ENCODE results near the gene CLMN. TPM values are rescaled to one million over a fixed set of nuclear protein-coding genes. Genes with fewer than 3 reads are reported as not detected.

CLMN gene
- total and polyA plus RNA-seq, 9 of the 15 experiments (the other 6 are each of a cell fraction or from before 2014, with no cell fraction given): 0.01 to 0.18 (median 0.07) TPM; not detected in 4

DNA sequence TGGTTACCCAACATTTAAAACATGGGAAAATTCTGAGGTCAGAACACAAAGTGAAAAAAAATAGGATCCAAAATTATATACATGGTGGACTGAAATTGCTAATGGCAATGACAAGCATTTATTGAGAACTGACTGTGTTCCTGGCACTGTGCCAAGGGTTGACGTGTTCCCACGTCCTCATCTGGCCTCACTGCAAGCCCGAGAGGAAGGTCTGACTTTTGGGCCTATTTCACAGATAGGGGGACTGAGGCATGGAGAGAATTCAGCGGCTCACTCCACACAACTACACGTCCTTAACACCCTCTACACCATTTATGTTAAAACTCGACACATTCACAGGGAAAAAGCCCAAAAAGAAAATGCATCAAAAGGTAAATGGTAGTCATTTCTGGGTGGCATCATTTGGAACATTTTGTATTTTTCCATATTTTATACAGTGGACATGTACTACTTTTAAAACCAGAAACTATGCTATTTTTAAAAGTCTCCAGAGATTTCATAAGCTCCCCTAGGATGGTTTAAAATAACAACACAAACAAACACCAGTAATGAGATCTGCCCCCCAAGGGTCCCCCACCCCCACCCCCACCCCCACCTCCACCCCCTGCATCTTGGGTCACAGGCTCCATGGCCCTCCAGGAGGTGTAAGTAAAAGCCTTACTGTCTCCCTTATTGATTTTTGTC lies 27.7 kb downstream of the CLMN start:
- H3K9ac ChIP-seq (ENCODE audit: insufficient read depth in 1 of 2, low read depth in 2 of 2, low read length in 2 of 2): no peak overlapping the region
- H3K4me1 ChIP-seq (replicated peaks in 1 of 2; ENCODE audit: control insufficient read depth in 2 of 2, insufficient read depth in 2 of 2, low read length in 2 of 2): no peaks in the 10 kb centered on the region; a peak in 1 of 5 replicates
- peak; percentile 19 to 46 (median 20) for DNase-seq (ENCODE audit: extremely low read depth in 1 of 4, low spot score in 3 of 4)
- BruUV-seq (replicated peaks): no TSS peak
- peaks cover 0 to 14% of the 10 kb centered on the region in 2 experiments; a peak in 1 of 5 replicates for H3K27me3 ChIP-seq (ENCODE audit: control insufficient read depth in 2 of 2, insufficient read depth in 2 of 2, low read length in 2 of 2)
- WGBS (ENCODE audit: insufficient coverage, low coverage, missing lambda C conversion rate): 0% methylated on average over 6 of the region's 6 CpGs
- in situ Hi-C loops (cut with MboI) (no loop called here), intact Hi-C loops (cut with micrococcal nuclease) (no loop called here)
- FAIRE-seq: no peak
- H3K9me3 ChIP-seq (replicated peaks; ENCODE audit: control insufficient read depth, insufficient read depth, low read depth, low read length): no peaks in the 10 kb centered on the region
- ChIA-PET POLR2A (interaction anchor here (0.8 kb wide), 1 partner anchor 9 kb away, joined by 4 read pairs; no protein-coding TSS in a partner anchor), CTCF (ENCODE audit: low intra/inter-chr PET ratio) (no interaction called here)
- no peak overlapping the region for H2AFZ ChIP-seq (ENCODE audit: low read depth, low read length)
- no peaks in the 10 kb centered on the region for H3K36me3 ChIP-seq (ENCODE audit: control insufficient read depth, insufficient read depth, low read length)
- H4K20me1 ChIP-seq (replicated peaks; ENCODE audit: control insufficient read depth, insufficient read depth, low read length): no peaks in the 10 kb centered on the region
- no peaks in the 10 kb centered on the region for H3K9me1 ChIP-seq (ENCODE audit: control insufficient read depth, insufficient read depth, low read length)
- no peaks in the 10 kb centered on the region for H3K79me2 ChIP-seq (ENCODE audit: control insufficient read depth, insufficient read depth, low read length)
- H3K4me2 ChIP-seq (ENCODE audit: insufficient read depth, low read length): no peak overlapping the region
- no peak overlapping the region for H3K27ac ChIP-seq (ENCODE audit: extremely low read depth, low read depth, low read length)
- no peak overlapping the region for H3K4me3 ChIP-seq
- no peak for ATAC-seq
- TF ChIP-seq, protein P1, sequence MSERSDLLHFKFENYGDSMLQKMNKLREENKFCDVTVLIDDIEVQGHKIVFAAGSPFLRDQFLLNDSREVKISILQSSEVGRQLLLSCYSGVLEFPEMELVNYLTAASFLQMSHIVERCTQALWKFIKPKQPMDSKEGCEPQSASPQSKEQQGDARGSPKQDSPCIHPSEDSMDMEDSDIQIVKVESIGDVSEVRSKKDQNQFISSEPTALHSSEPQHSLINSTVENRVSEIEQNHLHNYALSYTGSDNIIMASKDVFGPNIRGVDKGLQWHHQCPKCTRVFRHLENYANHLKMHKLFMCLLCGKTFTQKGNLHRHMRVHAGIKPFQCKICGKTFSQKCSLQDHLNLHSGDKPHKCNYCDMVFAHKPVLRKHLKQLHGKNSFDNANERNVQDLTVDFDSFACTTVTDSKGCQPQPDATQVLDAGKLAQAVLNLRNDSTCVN (CRISPR knock-in tag; IDR thresholded peaks at IDR 0.05): no peak
- TF ChIP-seq ZNF445 (CRISPR knock-in tag; IDR thresholded peaks at IDR 0.05; ENCODE audit: low read depth): no peak
- TF ChIP-seq ATF7 (IDR thresholded peaks at IDR 0.05): peak; percentile 38; the same call in 1 of the 2 replicates
- TF ChIP-seq NFIC (IDR thresholded peaks at IDR 0.05): peak; percentile 100
- TF ChIP-seq ZNF584 (CRISPR knock-in tag; IDR thresholded peaks at IDR 0.05; ENCODE audit: low read depth): no peak
- TF ChIP-seq ZNF197 (CRISPR knock-in tag; IDR thresholded peaks at IDR 0.05; ENCODE audit: low read depth): no peak
- no peak for TF ChIP-seq ZNF717 (CRISPR knock-in tag; IDR thresholded peaks at IDR 0.05)
- TF ChIP-seq, protein P2, sequence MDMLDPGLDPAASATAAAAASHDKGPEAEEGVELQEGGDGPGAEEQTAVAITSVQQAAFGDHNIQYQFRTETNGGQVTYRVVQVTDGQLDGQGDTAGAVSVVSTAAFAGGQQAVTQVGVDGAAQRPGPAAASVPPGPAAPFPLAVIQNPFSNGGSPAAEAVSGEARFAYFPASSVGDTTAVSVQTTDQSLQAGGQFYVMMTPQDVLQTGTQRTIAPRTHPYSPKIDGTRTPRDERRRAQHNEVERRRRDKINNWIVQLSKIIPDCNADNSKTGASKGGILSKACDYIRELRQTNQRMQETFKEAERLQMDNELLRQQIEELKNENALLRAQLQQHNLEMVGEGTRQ (CRISPR knock-in tag; IDR thresholded peaks at IDR 0.05): no peak
- TF ChIP-seq MCM3 (IDR thresholded peaks at IDR 0.05): no peak
- 0 out of 4 replicates have a peak, but pooled peaks of 1 of the 2 experiments have one; percentile 22 for TF ChIP-seq RAD21 (CRISPR knock-in tag; conservative IDR thresholded peaks at IDR 0.05 in 1 of 2, IDR thresholded peaks at IDR 0.05 in 1 of 2)
- no peak for TF ChIP-seq FOXK1 (CRISPR knock-in tag; IDR thresholded peaks at IDR 0.05; ENCODE audit: borderline replicate concordance)
- no peak for TF ChIP-seq SPI1 (IDR thresholded peaks at IDR 0.05; ENCODE audit: borderline replicate concordance, low read depth, low read length)
- no peak for TF ChIP-seq ZC3H8 (IDR thresholded peaks at IDR 0.05)
- no peak for TF ChIP-seq KDM2B (CRISPR knock-in tag; IDR thresholded peaks at IDR 0.05)
- peak; percentile 66 for TF ChIP-seq RBM25 (IDR thresholded peaks at IDR 0.05; ENCODE audit: low read depth, low read length, severe bottlenecking)
- TF ChIP-seq SMARCB1 (IDR thresholded peaks at IDR 0.05; ENCODE audit: insufficient read length, low read depth): no peak
- TF ChIP-seq TCF7 (IDR thresholded peaks at IDR 0.05; ENCODE audit: borderline replicate concordance): no peak
- peak; percentile 93 for TF ChIP-seq NFIX (CRISPR knock-in tag; IDR thresholded peaks at IDR 0.05; ENCODE audit: low read depth)
- TF ChIP-seq, protein P3, sequence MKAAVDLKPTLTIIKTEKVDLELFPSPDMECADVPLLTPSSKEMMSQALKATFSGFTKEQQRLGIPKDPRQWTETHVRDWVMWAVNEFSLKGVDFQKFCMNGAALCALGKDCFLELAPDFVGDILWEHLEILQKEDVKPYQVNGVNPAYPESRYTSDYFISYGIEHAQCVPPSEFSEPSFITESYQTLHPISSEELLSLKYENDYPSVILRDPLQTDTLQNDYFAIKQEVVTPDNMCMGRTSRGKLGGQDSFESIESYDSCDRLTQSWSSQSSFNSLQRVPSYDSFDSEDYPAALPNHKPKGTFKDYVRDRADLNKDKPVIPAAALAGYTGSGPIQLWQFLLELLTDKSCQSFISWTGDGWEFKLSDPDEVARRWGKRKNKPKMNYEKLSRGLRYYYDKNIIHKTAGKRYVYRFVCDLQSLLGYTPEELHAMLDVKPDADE (conservative IDR thresholded peaks at IDR 0.05; ENCODE audit: control insufficient read depth, low read depth, low read length): no peak
- TF ChIP-seq ZNF408 (CRISPR knock-in tag; IDR thresholded peaks at IDR 0.05; ENCODE audit: low read depth): no peak
- peak; percentile 84 for TF ChIP-seq SMAD1 (IDR thresholded peaks at IDR 0.05; ENCODE audit: low read depth, low read length, partially characterized antibody)

Measured in K562 (cell line).